HepG2 (cell line): Measurements from ENCODE around the gene NDST1. TPM values are rescaled to one million over a fixed set of nuclear protein-coding genes. Genes with fewer than 3 reads are reported as not detected.

Experiments used
- ATAC-seq: fragments of 200-7000 bp; cut with Tn5 transposase; 3 replicates; pipeline ENCODE4 v1.9.1; 2020; ENCODE audit warnings: mild to moderate bottlenecking, moderate library complexity
- BruUV-seq: library from RNA; stranded (reverse); fragments of 400-500 nt; replicated peaks from 2 replicates; lab custom pipeline; 2021; lab: Mats Ljungman, UMichigan
- CTCF ChIA-PET: fragments of 300-600 bp; formaldehyde crosslinking; extraction: SDS; loops from one replicate; lab custom pipeline; 2021; ENCODE audit warnings: low total read pairs, inconsistent platforms, low intra/inter-chr PET ratio; lab: Yijun Ruan, JAX
- POLR2A ChIA-PET: fragments of 350-600 bp; sonication (Branson Sonifier 250); formaldehyde crosslinking; loops from one replicate; lab custom pipeline; 2020; ENCODE audit warnings: antibody characterized with exemption, inconsistent platforms; lab: Yijun Ruan, JAX
- DNase-seq: peaks from one replicate; pipeline ENCODE4 v3.0.0-alpha.2; 2015; ENCODE audit warnings: low spot score
- FAIRE-seq: peaks from 3 replicates; lab custom pipeline; 2011; peaks lifted over from hg19 to GRCh38; lab: Jason Lieb, UNC
- H2AFZ ChIP-seq: one replicate; pipeline ENCODE4 v1.6.1; 2011; ENCODE audit warnings: low read length, inconsistent platforms
- H3K27ac ChIP-seq: fragments of 300-600 bp; 3 replicates; pipeline ENCODE4 v1.8.0; 2011; ENCODE audit warnings: mixed run types, mild to moderate bottlenecking, mixed read lengths, low read length, inconsistent platforms; ENCODE audit not compliant: insufficient read depth; ENCODE audit errors: extremely low read length
- H3K27me3 ChIP-seq, 2 experiments: fragments of 200-600 bp in 1 of 2; 2 replicates in 1 of 2; 3 replicates in 1 of 2; pipeline versions ENCODE4 v1.6.0 to v1.8.0; 2011; ENCODE audit warnings: low read length in 2 of 2, mild to moderate bottlenecking in 2 of 2, moderate library complexity in 2 of 2, inconsistent platforms in 1 of 2; ENCODE audit not compliant: insufficient read depth in 2 of 2, control insufficient read depth in 1 of 2
- H3K36me3 ChIP-seq, 2 experiments: fragments of 200-600 bp in 1 of 2; replicated peaks in 1 of 2; 2 replicates in 1 of 2; 3 replicates in 1 of 2; pipeline versions ENCODE4 v1.5.1 to v1.8.0; 2011; ENCODE audit warnings: low read length in 2 of 2, inconsistent platforms in 1 of 2; ENCODE audit not compliant: insufficient read depth in 2 of 2, control insufficient read depth in 1 of 2
- H3K4me1 ChIP-seq: 2 replicates; pipeline ENCODE4 v1.5.1; 2012; ENCODE audit warnings: low read length, inconsistent platforms; ENCODE audit not compliant: insufficient read depth
- H3K4me2 ChIP-seq: 2 replicates; pipeline ENCODE4 v1.6.0; 2011; ENCODE audit warnings: low read depth, low read length, inconsistent platforms
- H3K4me3 ChIP-seq, 3 experiments: fragments of 200-600 bp in 1 of 3; sonication (generic), shearing (Covaris generic) in 1 of 3; replicated peaks in 1 of 3; 2 replicates each; pipeline ENCODE4 v1.5.1; 2011 to 2016; ENCODE audit warnings: low read length in 3 of 3, inconsistent platforms in 2 of 3, low read depth in 2 of 3, mild to moderate bottlenecking in 2 of 3, control low read depth in 1 of 3, mixed read lengths in 1 of 3; ENCODE audit not compliant: insufficient read depth in 1 of 3
- H3K79me2 ChIP-seq: one replicate; pipeline ENCODE4 v1.6.1; 2011; ENCODE audit warnings: low read length, inconsistent platforms; ENCODE audit not compliant: insufficient read depth
- H3K9ac ChIP-seq: 2 replicates; pipeline ENCODE4 v1.6.0; 2011; ENCODE audit warnings: mild to moderate bottlenecking, low read depth, low read length, inconsistent platforms; ENCODE audit not compliant: insufficient read depth
- H3K9me3 ChIP-seq: 2 replicates; pipeline ENCODE4 v1.5.1; 2012; ENCODE audit warnings: mild to moderate bottlenecking, low read length
- H4K20me1 ChIP-seq: 2 replicates; pipeline ENCODE4 v1.6.0; 2011; ENCODE audit warnings: inconsistent platforms, mild to moderate bottlenecking, low read length, moderate library complexity; ENCODE audit not compliant: insufficient read depth
- AKAP8 ChIP-seq: sonication (generic); formaldehyde crosslinking; IDR thresholded peaks from 2 replicates; pipeline ENCODE4 v1.5.1; 2020; ENCODE audit warnings: mild to moderate bottlenecking, missing genetic modification reagents
- CHD2 ChIP-seq: IDR thresholded peaks from 2 replicates; pipeline ENCODE4 v1.6.1; 2011; ENCODE audit warnings: low read depth, low read length, improper control_type of control experiment
- EZH2 ChIP-seq: conservative IDR thresholded peaks from 2 replicates; pipeline ENCODE4 v1.6.1; 2012; ENCODE audit warnings: mild to moderate bottlenecking, low read depth, low read length, moderate library complexity
- HDAC2 ChIP-seq: sonication (generic); formaldehyde crosslinking; IDR thresholded peaks from 2 replicates; pipeline ENCODE4 v1.4.0; 2020; ENCODE audit warnings: missing genetic modification reagents
- JDP2 ChIP-seq: sonication (generic); formaldehyde crosslinking; IDR thresholded peaks from 2 replicates; pipeline ENCODE4 v1.8.1; 2022; ENCODE audit warnings: missing genetic modification reagents, borderline replicate concordance
- KLF11 ChIP-seq: IDR thresholded peaks from 2 replicates; pipeline ENCODE4 v1.6.1; 2016; ENCODE audit warnings: missing compliant biosample characterization
- KLF6 ChIP-seq: IDR thresholded peaks from 2 replicates; pipeline ENCODE4 v1.8.0; 2016; ENCODE audit warnings: missing biosample characterization, missing genetic modification reagents
- MBNL3 ChIP-seq: fragments of 250-450 bp; sonication (Bioruptor Pico); conservative IDR thresholded peaks from 2 replicates; pipeline ENCODE4 v1.8.0; 2022; ENCODE audit warnings: mild to moderate bottlenecking, inconsistent platforms
- SAFB2 ChIP-seq: sonication (generic); formaldehyde crosslinking; IDR thresholded peaks from 2 replicates; pipeline ENCODE4 v1.5.1; 2020; ENCODE audit warnings: missing genetic modification reagents, low read depth, mild to moderate bottlenecking, borderline replicate concordance
- SAP130 ChIP-seq: IDR thresholded peaks from 2 replicates; pipeline ENCODE4 v1.6.1; 2016; ENCODE audit warnings: low read depth
- TP53 ChIP-seq: sonication (generic); formaldehyde crosslinking; conservative IDR thresholded peaks from 2 replicates; pipeline ENCODE4 v1.4.0; 2020; ENCODE audit warnings: missing genetic modification reagents
- TSC22D2 ChIP-seq: sonication (generic); formaldehyde crosslinking; IDR thresholded peaks from 2 replicates; pipeline ENCODE4 v1.5.1; 2020; ENCODE audit warnings: missing genetic modification reagents, mild to moderate bottlenecking, borderline replicate concordance
- YY1 ChIP-seq: IDR thresholded peaks from 2 replicates; pipeline ENCODE4 v1.6.1; 2011; ENCODE audit warnings: low read length, low read depth, moderate library complexity, mild to moderate bottlenecking; ENCODE audit not compliant: insufficient read depth, insufficient replicate concordance
- ZBTB7A ChIP-seq: sonication (generic); formaldehyde crosslinking; IDR thresholded peaks from 2 replicates; pipeline ENCODE4 v1.8.0; 2022; ENCODE audit warnings: mild to moderate bottlenecking, missing genetic modification reagents
- ZFP36L2 ChIP-seq: sonication (generic); formaldehyde crosslinking; IDR thresholded peaks from 2 replicates; pipeline ENCODE4 v1.4.0; 2020; ENCODE audit warnings: missing genetic modification reagents
- ZNF121 ChIP-seq: sonication (generic); formaldehyde crosslinking; IDR thresholded peaks from 2 replicates; pipeline ENCODE4 v1.5.0; 2020; ENCODE audit warnings: mild to moderate bottlenecking, missing genetic modification reagents
- ZNF230 ChIP-seq: sonication (generic); formaldehyde crosslinking; IDR thresholded peaks from 2 replicates; pipeline ENCODE4 v1.4.0; 2020; ENCODE audit warnings: mild to moderate bottlenecking, missing genetic modification reagents
- ZNF251 ChIP-seq: sonication (generic); formaldehyde crosslinking; IDR thresholded peaks from 2 replicates; pipeline ENCODE4 v1.9.0; 2021; ENCODE audit warnings: mild to moderate bottlenecking, missing genetic modification reagents
- ZNF33A ChIP-seq: sonication (generic); formaldehyde crosslinking; IDR thresholded peaks from 2 replicates; pipeline ENCODE4 v1.5.1; 2020; ENCODE audit warnings: missing genetic modification reagents, mild to moderate bottlenecking, moderate library complexity, borderline replicate concordance
- ZNF563 ChIP-seq: sonication (generic); formaldehyde crosslinking; IDR thresholded peaks from 2 replicates; pipeline ENCODE4 v1.8.0; 2022; ENCODE audit warnings: mild to moderate bottlenecking, moderate library complexity, missing genetic modification reagents
- ZNF850 ChIP-seq: sonication (generic); formaldehyde crosslinking; conservative IDR thresholded peaks from 2 replicates; pipeline ENCODE4 v1.9.0; 2021; ENCODE audit warnings: mild to moderate bottlenecking, missing genetic modification reagents
- WGBS: methylation state at CpG from one replicate; pipeline ENCODE4 v1.1.6; 2017; ENCODE audit warnings: low lambda C conversion rate; 5-methylcytosine and 5-hydroxymethylcytosine counted together
- in situ Hi-C: cut with HindIII; loops from 2 replicates; pipeline ENCODE4 v1.10.0; 2017; ENCODE audit warnings: low pct_unique_long_range_greater_than_20kb; ENCODE audit not compliant: extremely low pct_ligation_motif_present
- intact Hi-C: fragments of 100-400 bp; cut with micrococcal nuclease; formaldehyde crosslinking; loops from one replicate; pipeline ENCODE4 v1.10.0; 2022; ENCODE audit not compliant: unreplicated experiment
- polyA plus RNA-seq, 8 experiments: library from polyadenylated mRNA; depleted of rRNA in 3 of 8; stranded (reverse) in 7 of 8; unstranded in 1 of 8; fragments of >200 nt; fragmentation: Illumina TruSeq in 4 of 8; extraction: Trizol in 4 of 8; gene quantifications; 2 replicates each; pipeline versions ENCODE4 v1.2.1 to v1.2.3, GENCODE V29; 2011 to 2016; ENCODE audit warnings: low read depth in 4 of 8, missing spikeins in 1 of 8, mixed read lengths in 1 of 8; ENCODE audit not compliant: insufficient read depth in 1 of 8
- total RNA-seq, 5 experiments: library from RNA; depleted of rRNA; stranded (reverse); fragments of >200 nt; fragmentation: Illumina TruSeq; extraction: Trizol; gene quantifications; 2 replicates each; pipeline ENCODE4 v1.2.3, GENCODE V29; 2016; ENCODE audit warnings: low read depth in 1 of 5
- TF ChIP-seq, protein P1 (sequence below): sonication (generic); formaldehyde crosslinking; conservative IDR thresholded peaks from 2 replicates; pipeline ENCODE4 v1.4.0; 2020; ENCODE audit warnings: mild to moderate bottlenecking, missing genetic modification reagents, moderate library complexity
- TF ChIP-seq, protein P2 (sequence below): sonication (generic); formaldehyde crosslinking; IDR thresholded peaks from 2 replicates; pipeline ENCODE4 v1.9.0; 2022; ENCODE audit warnings: low read depth, missing genetic modification reagents

Gene NDST1
- total and polyA plus RNA-seq, 2 of the 13 experiments (the other 11 are each of a cell fraction or from before 2014, with no cell fraction given) = 23.8 to 26.2 TPM

DNA sequence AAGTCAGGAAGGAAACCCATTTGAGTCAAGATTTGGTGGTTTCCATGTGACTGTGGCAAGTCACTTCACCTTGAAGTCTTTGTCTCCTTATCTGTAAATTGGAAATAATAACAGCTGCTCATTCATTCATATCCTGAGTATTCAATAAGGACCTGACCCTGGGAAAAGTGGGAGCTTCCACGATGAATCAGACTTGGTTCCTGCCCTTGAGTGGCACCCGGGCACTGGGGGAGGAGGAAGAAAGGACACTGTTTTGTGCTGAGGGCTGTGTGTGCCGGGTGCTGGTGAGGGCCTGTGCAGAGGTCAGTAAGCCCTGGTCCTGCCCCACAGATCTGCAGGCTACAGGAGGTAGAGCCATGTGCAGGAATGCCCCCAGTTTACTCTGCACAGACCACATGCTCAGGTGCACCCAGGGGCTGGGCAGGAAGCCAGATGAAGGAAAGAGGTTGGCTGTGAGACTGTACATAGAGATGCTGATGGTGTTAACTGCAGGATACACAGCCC lies 6.8 kb downstream of the NDST1 start:
- in situ Hi-C loops = no loop called here
- intact Hi-C loops = no loop called here
- peaks cover 30% of the 10 kb centered on the region for H4K20me1 ChIP-seq
- H2AFZ ChIP-seq = no peak overlapping the region
- DNase-seq (peak; percentile 39), FAIRE-seq (no peak), ATAC-seq (peak; percentile 4)
- peak overlapping the region; percentile 48 for H3K27ac ChIP-seq
- no peak overlapping the region for H3K4me3 ChIP-seq
- peaks cover 78% of the 10 kb centered on the region for H3K79me2 ChIP-seq
- 50% methylated on average over 1 of the region's 3 CpGs for WGBS
- H3K36me3 ChIP-seq = peaks cover 0 to 6% of the 10 kb centered on the region in 2 experiments; a peak in 2 of 5 replicates
- peaks cover 98% of the 10 kb centered on the region for H3K4me1 ChIP-seq
- ChIA-PET CTCF (no interaction called here), POLR2A (no interaction called here)
- H3K9ac ChIP-seq = no peak overlapping the region
- H3K27me3 ChIP-seq = no peaks in the 10 kb centered on the region
- H3K4me2 ChIP-seq = no peak overlapping the region
- H3K9me3 ChIP-seq = no peaks in the 10 kb centered on the region
- no TSS peak for BruUV-seq
- TF ChIP-seq KLF11 (CRISPR knock-in tag) (no peak), SAP130 (CRISPR knock-in tag) (peak; percentile 48; the same call in 1 of the 2 replicates), TSC22D2 (no peak), EZH2 (no peak), KLF6 (CRISPR knock-in tag) (no peak), JDP2 (CRISPR knock-in tag) (no peak), ZFP36L2 (CRISPR knock-in tag) (no peak), ZNF251 (CRISPR knock-in tag) (no peak), YY1 (no peak), SAFB2 (CRISPR knock-in tag) (no peak), CHD2 (no peak), HDAC2 (no peak), MBNL3 (CRISPR knock-in tag) (no peak), ZNF33A (CRISPR knock-in tag) (no peak), ZNF850 (CRISPR knock-in tag) (no peak), ZNF563 (CRISPR knock-in tag) (no peak), TP53 (CRISPR knock-in tag) (no peak), ZNF230 (no peak), ZBTB7A (CRISPR knock-in tag) (no peak), ZNF121 (CRISPR knock-in tag) (no peak), AKAP8 (no peak)
- TF ChIP-seq, protein P1, sequence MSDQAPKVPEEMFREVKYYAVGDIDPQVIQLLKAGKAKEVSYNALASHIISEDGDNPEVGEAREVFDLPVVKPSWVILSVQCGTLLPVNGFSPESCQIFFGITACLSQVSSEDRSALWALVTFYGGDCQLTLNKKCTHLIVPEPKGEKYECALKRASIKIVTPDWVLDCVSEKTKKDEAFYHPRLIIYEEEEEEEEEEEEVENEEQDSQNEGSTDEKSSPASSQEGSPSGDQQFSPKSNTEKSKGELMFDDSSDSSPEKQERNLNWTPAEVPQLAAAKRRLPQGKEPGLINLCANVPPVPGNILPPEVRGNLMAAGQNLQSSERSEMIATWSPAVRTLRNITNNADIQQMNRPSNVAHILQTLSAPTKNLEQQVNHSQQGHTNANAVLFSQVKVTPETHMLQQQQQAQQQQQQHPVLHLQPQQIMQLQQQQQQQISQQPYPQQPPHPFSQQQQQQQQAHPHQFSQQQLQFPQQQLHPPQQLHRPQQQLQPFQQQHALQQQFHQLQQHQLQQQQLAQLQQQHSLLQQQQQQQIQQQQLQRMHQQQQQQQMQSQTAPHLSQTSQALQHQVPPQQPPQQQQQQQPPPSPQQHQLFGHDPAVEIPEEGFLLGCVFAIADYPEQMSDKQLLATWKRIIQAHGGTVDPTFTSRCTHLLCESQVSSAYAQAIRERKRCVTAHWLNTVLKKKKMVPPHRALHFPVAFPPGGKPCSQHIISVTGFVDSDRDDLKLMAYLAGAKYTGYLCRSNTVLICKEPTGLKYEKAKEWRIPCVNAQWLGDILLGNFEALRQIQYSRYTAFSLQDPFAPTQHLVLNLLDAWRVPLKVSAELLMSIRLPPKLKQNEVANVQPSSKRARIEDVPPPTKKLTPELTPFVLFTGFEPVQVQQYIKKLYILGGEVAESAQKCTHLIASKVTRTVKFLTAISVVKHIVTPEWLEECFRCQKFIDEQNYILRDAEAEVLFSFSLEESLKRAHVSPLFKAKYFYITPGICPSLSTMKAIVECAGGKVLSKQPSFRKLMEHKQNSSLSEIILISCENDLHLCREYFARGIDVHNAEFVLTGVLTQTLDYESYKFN (CRISPR knock-in tag) = no peak
- TF ChIP-seq, protein P2, sequence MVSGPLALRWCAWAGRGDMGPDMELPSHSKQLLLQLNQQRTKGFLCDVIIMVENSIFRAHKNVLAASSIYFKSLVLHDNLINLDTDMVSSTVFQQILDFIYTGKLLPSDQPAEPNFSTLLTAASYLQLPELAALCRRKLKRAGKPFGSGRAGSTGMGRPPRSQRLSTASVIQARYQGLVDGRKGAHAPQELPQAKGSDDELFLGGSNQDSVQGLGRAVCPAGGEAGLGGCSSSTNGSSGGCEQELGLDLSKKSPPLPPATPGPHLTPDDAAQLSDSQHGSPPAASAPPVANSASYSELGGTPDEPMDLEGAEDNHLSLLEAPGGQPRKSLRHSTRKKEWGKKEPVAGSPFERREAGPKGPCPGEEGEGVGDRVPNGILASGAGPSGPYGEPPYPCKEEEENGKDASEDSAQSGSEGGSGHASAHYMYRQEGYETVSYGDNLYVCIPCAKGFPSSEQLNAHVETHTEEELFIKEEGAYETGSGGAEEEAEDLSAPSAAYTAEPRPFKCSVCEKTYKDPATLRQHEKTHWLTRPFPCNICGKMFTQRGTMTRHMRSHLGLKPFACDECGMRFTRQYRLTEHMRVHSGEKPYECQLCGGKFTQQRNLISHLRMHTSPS (CRISPR knock-in tag) = 0 out of 2 replicates have a peak, but pooled peaks have one; percentile 23
